Vagina (tissue), 2 donors: ENCODE results near the gene CR1L. TPM values are rescaled to one million over a fixed set of nuclear protein-coding genes. Genes with fewer than 3 reads are reported as not detected.
"Not testable (repeated sequence)": the region's sequence is repeated elsewhere in the genome, so short reads cannot be mapped to it uniquely, and the experiment has no call there.

ENCODE experiments used
- DNase-seq, 2 donors: peaks; one replicate each; pipeline ENCODE4 v3.0.0-alpha.2; 2017; ENCODE audit errors: extremely low spot score in 2 of 2
- H3K27ac ChIP-seq: fragments of 200-600 bp; sonication (generic); one replicate; pipeline ENCODE4 v1.5.1; 2019
- H3K27me3 ChIP-seq: fragments of 200-600 bp; sonication (generic); one replicate; pipeline ENCODE4 v1.5.1; 2019
- H3K36me3 ChIP-seq, 2 donors: fragments of 200-600 bp; sonication (generic); one replicate each; pipeline ENCODE4 v1.5.1; 2017 to 2019
- H3K4me1 ChIP-seq: fragments of 200-600 bp; sonication (generic); one replicate; pipeline ENCODE4 v1.5.1; 2019
- H3K4me3 ChIP-seq, 2 donors: fragments of 200-600 bp; sonication (generic); 1 replicate in 1 of 2; 2 replicates in 1 of 2; pipeline ENCODE4 v1.5.1; 2016 to 2019
- H3K9me3 ChIP-seq: fragments of 200-600 bp; sonication (generic); one replicate; pipeline ENCODE4 v1.5.1; 2019
- POLR2A ChIP-seq, 2 donors: fragments of 450-650 bp; IDR thresholded peaks; one replicate each; pipeline ENCODE4 v1.6.1; 2017; ENCODE audit warnings: antibody characterized with exemption in 2 of 2, mild to moderate bottlenecking in 2 of 2, moderate library complexity in 2 of 2
- POLR2AphosphoS5 ChIP-seq, 2 donors: sonication (generic); formaldehyde crosslinking; IDR thresholded peaks; one replicate each; pipeline ENCODE4 v1.9.0; 2017; ENCODE audit warnings: antibody characterized with exemption in 2 of 2, mild to moderate bottlenecking in 2 of 2, low read depth in 1 of 2; ENCODE audit not compliant: insufficient read depth in 1 of 2
- intact Hi-C: fragments of 100-400 bp; cut with DNase I; formaldehyde crosslinking; loops from one replicate; pipeline ENCODE4 v1.15.1; 2023
- total RNA-seq: library from RNA; depleted of rRNA; stranded (reverse); fragments of >200 nt; gene quantifications from one replicate; pipeline ENCODE4 v1.2.3, GENCODE V29; 2016
- TF ChIP-seq, protein P1 (sequence below), 3 experiments: fragments of 450-650 bp in 2 of 3; fragments of 200-600 bp in 1 of 3; sonication (generic) in 1 of 3; IDR thresholded peaks; one replicate each; pipeline ENCODE4 v1.5.1; 2017 to 2019; ENCODE audit warnings: antibody characterized with exemption in 3 of 3, mild to moderate bottlenecking in 2 of 3, moderate library complexity in 2 of 3

The CR1L gene
- total RNA-seq, 1 donor from 2014 or later = not detected

DNA sequence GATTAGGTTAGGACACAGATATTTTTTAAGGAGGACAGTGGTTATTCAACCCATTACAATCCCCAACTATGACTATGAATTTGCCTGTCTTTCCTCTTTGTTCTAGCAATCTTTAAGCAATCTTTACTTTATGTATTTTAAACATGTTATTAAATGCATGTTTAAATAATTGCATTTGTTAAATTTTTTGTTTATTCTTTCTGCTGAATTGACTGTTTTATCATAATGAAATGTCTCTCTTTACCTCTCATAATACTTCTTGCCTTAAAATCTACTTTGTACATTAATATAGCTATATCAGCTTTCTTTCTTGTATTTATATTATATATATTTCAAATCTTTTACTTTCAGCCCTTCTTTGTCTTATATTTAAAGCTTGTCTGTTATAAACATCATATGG lies 46.1 kb downstream of the CR1L start:
- no peak overlapping the region for H3K4me3 ChIP-seq
- intact Hi-C loops = no loop called here
- TF ChIP-seq, protein P1, sequence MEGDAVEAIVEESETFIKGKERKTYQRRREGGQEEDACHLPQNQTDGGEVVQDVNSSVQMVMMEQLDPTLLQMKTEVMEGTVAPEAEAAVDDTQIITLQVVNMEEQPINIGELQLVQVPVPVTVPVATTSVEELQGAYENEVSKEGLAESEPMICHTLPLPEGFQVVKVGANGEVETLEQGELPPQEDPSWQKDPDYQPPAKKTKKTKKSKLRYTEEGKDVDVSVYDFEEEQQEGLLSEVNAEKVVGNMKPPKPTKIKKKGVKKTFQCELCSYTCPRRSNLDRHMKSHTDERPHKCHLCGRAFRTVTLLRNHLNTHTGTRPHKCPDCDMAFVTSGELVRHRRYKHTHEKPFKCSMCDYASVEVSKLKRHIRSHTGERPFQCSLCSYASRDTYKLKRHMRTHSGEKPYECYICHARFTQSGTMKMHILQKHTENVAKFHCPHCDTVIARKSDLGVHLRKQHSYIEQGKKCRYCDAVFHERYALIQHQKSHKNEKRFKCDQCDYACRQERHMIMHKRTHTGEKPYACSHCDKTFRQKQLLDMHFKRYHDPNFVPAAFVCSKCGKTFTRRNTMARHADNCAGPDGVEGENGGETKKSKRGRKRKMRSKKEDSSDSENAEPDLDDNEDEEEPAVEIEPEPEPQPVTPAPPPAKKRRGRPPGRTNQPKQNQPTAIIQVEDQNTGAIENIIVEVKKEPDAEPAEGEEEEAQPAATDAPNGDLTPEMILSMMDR (IDR thresholded peaks at IDR 0.05) = no peak
- TF ChIP-seq POLR2AphosphoS5 (IDR thresholded peaks at IDR 0.05; ENCODE audit: insufficient read depth in 1 of 2, low read depth in 1 of 2) (no peak), POLR2A (IDR thresholded peaks at IDR 0.05) (no peak)
- no peaks in the 10 kb centered on the region for H3K4me1 ChIP-seq
- no peak for DNase-seq
- H3K27ac ChIP-seq = no peak overlapping the region
- no peaks in the 10 kb centered on the region for H3K9me3 ChIP-seq
- no peaks in the 10 kb centered on the region for H3K27me3 ChIP-seq
- H3K36me3 ChIP-seq = no peaks in the 10 kb centered on the region

DNA sequence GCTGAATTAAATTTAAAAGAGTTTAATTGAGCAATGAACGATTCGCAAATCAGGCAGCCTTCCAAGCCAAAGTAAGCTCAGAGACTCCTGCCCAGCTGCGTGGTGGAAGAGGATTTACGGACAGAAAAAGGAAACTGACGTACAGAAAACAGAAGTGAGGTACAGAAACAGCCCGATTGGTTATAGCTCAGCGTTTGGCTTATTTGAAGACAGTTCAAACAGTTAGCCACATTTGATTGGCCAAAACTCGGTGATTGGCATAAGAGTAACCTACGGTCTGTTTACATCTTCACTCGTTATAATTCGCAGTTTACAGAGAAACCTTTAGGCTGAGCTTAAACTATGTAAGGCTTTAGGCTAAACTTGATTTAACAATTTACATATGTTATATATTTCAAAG lies 46.9 kb downstream of the CR1L start:
- H3K36me3 ChIP-seq = no peaks in the 10 kb centered on the region
- intact Hi-C loops = no loop called here
- no peaks in the 10 kb centered on the region for H3K9me3 ChIP-seq
- no peak overlapping the region for H3K27ac ChIP-seq
- no peaks in the 10 kb centered on the region for H3K4me1 ChIP-seq
- DNase-seq = no peak
- TF ChIP-seq, protein P1 (IDR thresholded peaks at IDR 0.05) = no peak
- TF ChIP-seq POLR2A (IDR thresholded peaks at IDR 0.05) = no peak
- no peak overlapping the region for H3K4me3 ChIP-seq
- H3K27me3 ChIP-seq = no peaks in the 10 kb centered on the region

DNA sequence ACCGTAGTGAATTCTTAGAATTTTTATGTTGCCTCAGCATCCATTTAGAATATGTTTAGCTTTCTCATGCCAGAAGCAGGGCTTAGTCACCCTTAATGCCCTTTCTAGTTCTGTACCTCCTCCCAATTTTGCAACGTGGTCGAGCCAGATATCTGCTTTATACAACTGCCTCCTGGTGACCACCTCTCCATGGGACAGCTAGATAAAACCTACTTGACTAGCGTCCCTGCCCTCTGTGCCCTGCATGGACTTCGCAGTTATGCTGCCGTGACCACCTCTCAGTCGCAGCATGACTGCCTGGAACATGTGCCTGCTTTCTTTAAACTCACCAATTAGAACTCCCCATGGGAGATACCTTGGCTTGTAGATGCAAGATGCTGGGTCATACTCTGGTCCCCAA lies 47.4 kb downstream of the CR1L start:
- H3K4me1 ChIP-seq, H3K4me3 ChIP-seq, H3K9me3 ChIP-seq, DNase-seq, H3K36me3 ChIP-seq, H3K27ac ChIP-seq, H3K27me3 ChIP-seq, intact Hi-C loops: not testable (repeated sequence)

DNA sequence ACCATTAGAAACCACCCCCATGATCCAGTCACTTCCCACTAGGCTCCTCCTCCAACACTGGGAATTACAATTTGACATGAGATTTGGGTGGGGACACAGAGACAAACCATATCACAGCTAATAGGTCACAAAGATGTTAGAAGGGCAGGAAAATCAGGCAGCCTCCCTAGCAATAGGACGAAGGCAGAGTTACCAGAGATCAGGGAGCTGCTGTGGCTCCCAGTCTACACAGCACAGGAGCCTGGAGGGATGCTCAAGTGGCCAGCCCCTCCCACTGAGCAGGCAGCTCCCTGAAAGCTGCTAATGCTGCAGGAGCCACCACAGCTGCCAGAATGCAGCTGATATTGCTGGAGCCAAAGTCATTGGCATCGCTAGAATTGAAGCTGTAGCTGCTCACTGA lies 51.0 kb downstream of the CR1L start:
- TF ChIP-seq POLR2A (IDR thresholded peaks at IDR 0.05) (no peak), POLR2AphosphoS5 (IDR thresholded peaks at IDR 0.05; ENCODE audit: insufficient read depth in 1 of 2, low read depth in 1 of 2) (no peak)
- TF ChIP-seq, protein P1 (IDR thresholded peaks at IDR 0.05) = no peak
- Histone ChIP-seq H3K4me1 (no peaks in the 10 kb centered on the region), H3K9me3 (no peaks in the 10 kb centered on the region), H3K4me3 (no peak overlapping the region), H3K36me3 (no peaks in the 10 kb centered on the region), H3K27me3 (no peaks in the 10 kb centered on the region), H3K27ac (no peak overlapping the region)
- DNase-seq = no peak
- intact Hi-C loops = no loop called here

DNA sequence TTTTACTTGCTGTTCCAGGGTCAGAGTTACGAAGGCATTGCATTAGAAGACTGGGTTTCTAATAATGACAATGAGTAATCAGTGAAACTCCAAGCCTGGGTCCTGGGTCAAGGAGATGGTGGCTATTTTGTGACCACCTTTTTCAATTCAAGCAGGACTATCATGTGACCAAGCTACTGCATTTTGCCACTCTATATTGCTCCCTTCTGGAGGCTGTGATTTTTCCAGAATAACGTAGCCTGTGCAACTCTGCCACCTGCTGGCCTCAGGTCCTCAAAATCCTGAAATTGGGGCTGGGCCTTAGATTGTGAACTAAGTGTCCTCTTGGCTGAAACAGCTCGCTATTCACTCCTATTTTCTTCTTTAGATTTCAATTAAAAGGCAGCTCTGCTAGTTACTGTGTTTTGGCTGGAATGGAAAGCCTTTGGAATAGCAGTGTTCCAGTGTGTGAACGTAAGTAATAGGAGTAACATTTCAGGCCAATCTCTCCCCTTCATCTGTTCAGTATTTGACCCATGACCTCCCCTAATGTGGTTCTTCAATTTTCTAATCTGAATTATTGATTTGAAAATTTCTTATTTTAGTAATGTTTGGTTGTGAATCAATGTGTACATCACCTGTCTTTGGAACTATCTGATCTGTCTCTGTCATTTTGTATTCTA lies 54.0 kb downstream of the CR1L start:
- no peaks in the 10 kb centered on the region for H3K36me3 ChIP-seq
- TF ChIP-seq POLR2A (IDR thresholded peaks at IDR 0.05) = no peak
- TF ChIP-seq, protein P1 (IDR thresholded peaks at IDR 0.05) = peak; percentile 13 to 48 (median 16)
- intact Hi-C loops = no loop called here
- H3K27ac ChIP-seq = no peak overlapping the region
- no peaks in the 10 kb centered on the region for H3K27me3 ChIP-seq
- H3K4me1 ChIP-seq = no peaks in the 10 kb centered on the region
- no peak for DNase-seq
- no peak overlapping the region for H3K4me3 ChIP-seq
- H3K9me3 ChIP-seq = no peaks in the 10 kb centered on the region
